HG02610 (cell line): ENCODE measurements around the gene KRT3.

Source experiments
- ATAC-seq: cut with Tn5 transposase; IDR thresholded peaks from one replicate; pipeline ENCODE4 v1.9.1; 2021; ENCODE audit warnings: mild to moderate bottlenecking, moderate library complexity; ENCODE audit not compliant: unreplicated experiment

Gene KRT3

GRCh38 chr12:52740584-52740983 is 55.3 kb downstream of the KRT3 start:
- no peak for ATAC-seq

DNA sequence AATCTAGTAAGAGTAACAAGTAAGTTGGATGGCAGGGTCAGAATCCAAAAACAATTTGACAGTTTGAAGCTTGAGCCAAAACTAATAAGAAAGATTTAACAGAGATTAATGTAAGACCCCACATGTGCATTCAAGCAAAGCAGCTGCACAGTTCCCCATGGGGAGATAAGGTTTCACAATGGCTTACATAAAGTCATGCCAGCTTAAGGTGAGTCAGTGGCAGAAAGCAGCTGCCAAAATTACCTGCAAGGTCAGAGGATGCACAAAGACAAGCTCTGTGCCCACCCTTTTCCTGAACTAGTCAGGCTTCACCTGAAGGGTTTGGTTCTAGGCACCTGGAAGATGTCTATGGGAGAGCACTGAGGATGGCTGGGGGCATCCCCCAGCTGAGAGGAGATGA is 56.0 kb downstream of the KRT3 start:
- ATAC-seq, result no peak
